H9 (cell line): ENCODE results near the gene ADH7. TPM values are rescaled to one million over a fixed set of nuclear protein-coding genes. Genes with fewer than 3 reads are reported as not detected.

Experiments used
- DNase-seq: peaks from one replicate; pipeline ENCODE4 v3.0.0-alpha.2; 2017
- H2AFZ ChIP-seq: one replicate; pipeline ENCODE4 v1.6.1; 2013; ENCODE audit warnings: mild to moderate bottlenecking, low read length, control low read depth, moderate library complexity
- H2AK5ac ChIP-seq: 2 replicates; pipeline ENCODE4 v1.6.1; 2013; ENCODE audit warnings: low read length, control low read depth, mixed read lengths; ENCODE audit not compliant: insufficient read length
- H2BK120ac ChIP-seq: one replicate; pipeline ENCODE4 v1.6.1; 2013; ENCODE audit warnings: low read depth, mild to moderate bottlenecking, low read length, control low read depth, inconsistent platforms; ENCODE audit not compliant: poor library complexity, severe bottlenecking
- H2BK12ac ChIP-seq: 2 replicates; pipeline ENCODE4 v1.6.1; 2013; ENCODE audit warnings: low read length, control low read depth, mixed read lengths, low read depth; ENCODE audit not compliant: insufficient read length
- H2BK15ac ChIP-seq: 2 replicates; pipeline ENCODE4 v1.6.1; 2013; ENCODE audit warnings: low read depth, low read length, control low read depth
- H2BK20ac ChIP-seq: one replicate; pipeline ENCODE4 v1.6.1; 2013; ENCODE audit warnings: low read depth, mild to moderate bottlenecking, low read length, control low read depth, inconsistent platforms; ENCODE audit not compliant: poor library complexity, severe bottlenecking
- H2BK5ac ChIP-seq: 2 replicates; pipeline ENCODE4 v1.6.1; 2013; ENCODE audit warnings: low read length, control low read depth, mixed read lengths; ENCODE audit not compliant: insufficient read length
- H3K14ac ChIP-seq: 2 replicates; pipeline ENCODE4 v1.6.1; 2013; ENCODE audit warnings: low read length, control low read depth; ENCODE audit not compliant: insufficient read depth
- H3K18ac ChIP-seq: 2 replicates; pipeline ENCODE4 v1.6.1; 2013; ENCODE audit warnings: low read depth, mild to moderate bottlenecking, mixed read lengths, low read length, control low read depth; ENCODE audit not compliant: insufficient read length
- H3K23ac ChIP-seq: 2 replicates; pipeline ENCODE4 v1.6.1; 2013; ENCODE audit warnings: low read length, control low read depth, mixed read lengths, low read depth; ENCODE audit not compliant: insufficient read length
- H3K23me2 ChIP-seq: 2 replicates; pipeline ENCODE4 v1.6.1; 2013; ENCODE audit warnings: low read depth, mild to moderate bottlenecking, mixed read lengths, low read length, control low read depth; ENCODE audit not compliant: insufficient read length, poor library complexity, severe bottlenecking
- H3K27ac ChIP-seq: 2 replicates; pipeline ENCODE4 v1.5.1; 2013; ENCODE audit warnings: low read length, control low read depth, mixed read lengths, low read depth; ENCODE audit not compliant: insufficient read length
- H3K27me3 ChIP-seq: 2 replicates; pipeline ENCODE4 v1.6.1; 2013; ENCODE audit warnings: low read length, control low read depth, inconsistent platforms; ENCODE audit not compliant: insufficient read depth
- H3K4ac ChIP-seq: 2 replicates; pipeline ENCODE4 v1.6.1; 2013; ENCODE audit warnings: low read depth, mild to moderate bottlenecking, control low read depth, inconsistent platforms, low read length, moderate library complexity
- H3K4me1 ChIP-seq: 2 replicates; pipeline ENCODE4 v1.6.1; 2013; ENCODE audit warnings: low read length, control low read depth, inconsistent platforms; ENCODE audit not compliant: insufficient read depth
- H3K4me2 ChIP-seq: 2 replicates; pipeline ENCODE4 v1.6.1; 2013; ENCODE audit warnings: low read length, control low read depth, mixed read lengths; ENCODE audit not compliant: insufficient read length, insufficient read depth
- H3K56ac ChIP-seq: 2 replicates; pipeline ENCODE4 v1.6.1; 2013; ENCODE audit warnings: low read depth, mild to moderate bottlenecking, mixed read lengths, low read length, control low read depth; ENCODE audit not compliant: insufficient read length
- H3K79me1 ChIP-seq: 2 replicates; pipeline ENCODE4 v1.6.1; 2013; ENCODE audit warnings: low read depth, mild to moderate bottlenecking, moderate library complexity, low read length, control low read depth, inconsistent platforms; ENCODE audit not compliant: insufficient read depth, poor library complexity, severe bottlenecking
- H3K79me2 ChIP-seq: 2 replicates; pipeline ENCODE4 v1.6.1; 2013; ENCODE audit warnings: low read length, control low read depth, inconsistent platforms; ENCODE audit not compliant: insufficient read depth
- H3K9ac ChIP-seq: 2 replicates; pipeline ENCODE4 v1.6.1; 2013; ENCODE audit warnings: low read length, control low read depth, mixed read lengths; ENCODE audit not compliant: insufficient read length; ENCODE audit errors: extremely low read depth
- H3K9me3 ChIP-seq: one replicate; pipeline ENCODE4 v1.6.1; 2013; ENCODE audit warnings: low read depth, low read length, inconsistent platforms; ENCODE audit not compliant: control insufficient read depth
- H3T11ph ChIP-seq: one replicate; pipeline ENCODE4 v1.6.1; 2013; ENCODE audit warnings: mild to moderate bottlenecking, low read length, control low read depth, inconsistent platforms
- H4K20me1 ChIP-seq: one replicate; pipeline ENCODE4 v1.6.1; 2013; ENCODE audit not compliant: control insufficient read depth, insufficient read length, insufficient read depth
- H4K5ac ChIP-seq: 2 replicates; pipeline ENCODE4 v1.6.1; 2013; ENCODE audit warnings: low read depth, mild to moderate bottlenecking, mixed read lengths, low read length, control low read depth; ENCODE audit not compliant: insufficient read length
- H4K8ac ChIP-seq: replicated peaks from 2 replicates; pipeline ENCODE4 v1.6.1; 2013; ENCODE audit warnings: low read length, control low read depth, mixed read lengths, low read depth; ENCODE audit not compliant: insufficient read length
- H4K91ac ChIP-seq: 2 replicates; pipeline ENCODE4 v1.6.1; 2013; ENCODE audit warnings: low read depth, mild to moderate bottlenecking, moderate library complexity, mixed read lengths, low read length, control low read depth; ENCODE audit not compliant: insufficient read length
- H3K27ac Mint-ChIP-seq, 3 experiments: 2 replicates in 2 of 3; 3 replicates in 1 of 3; pipeline ENCODE4 v1.8.0; 2020 to 2021; ENCODE audit warnings: mixed read lengths in 3 of 3, mild to moderate bottlenecking in 1 of 3, moderate library complexity in 1 of 3
- H3K27me3 Mint-ChIP-seq: 2 replicates; pipeline ENCODE4 v1.8.0; 2021; ENCODE audit warnings: low read depth, mild to moderate bottlenecking, moderate library complexity, mixed read lengths
- H3K36me3 Mint-ChIP-seq, 3 experiments: 2 replicates in 2 of 3; 3 replicates in 1 of 3; pipeline ENCODE4 v1.8.0; 2020 to 2021; ENCODE audit warnings: low read depth in 3 of 3, mixed read lengths in 3 of 3; ENCODE audit not compliant: insufficient read depth in 1 of 3
- H3K4me1 Mint-ChIP-seq, 2 experiments: 2 replicates each; pipeline ENCODE4 v1.8.0; 2020; ENCODE audit warnings: mixed read lengths in 2 of 2
- H3K4me3 Mint-ChIP-seq, 2 experiments: 2 replicates in 1 of 2; 3 replicates in 1 of 2; pipeline ENCODE4 v1.8.0; 2020 to 2021; ENCODE audit warnings: mild to moderate bottlenecking in 2 of 2, mixed read lengths in 2 of 2, moderate library complexity in 1 of 2
- H3K9me3 Mint-ChIP-seq, 2 experiments: 2 replicates in 1 of 2; 3 replicates in 1 of 2; pipeline ENCODE4 v1.8.0; 2020; ENCODE audit warnings: mild to moderate bottlenecking in 2 of 2, mixed read lengths in 2 of 2, moderate library complexity in 1 of 2
- total RNA-seq: library from RNA; stranded (reverse); gene quantifications from 2 replicates; pipeline ENCODE4 v1.2.1, GENCODE V29; 2021
- TF ChIP-seq, protein P1 (sequence below): fragments of 200-600 bp; sonication (generic); conservative IDR thresholded peaks from 3 replicates; pipeline ENCODE4 v1.8.0; 2021; ENCODE audit warnings: antibody characterized with exemption, mild to moderate bottlenecking

The ADH7 gene
- total RNA-seq, 1 experiment from 2014 or later: not detected

DNA sequence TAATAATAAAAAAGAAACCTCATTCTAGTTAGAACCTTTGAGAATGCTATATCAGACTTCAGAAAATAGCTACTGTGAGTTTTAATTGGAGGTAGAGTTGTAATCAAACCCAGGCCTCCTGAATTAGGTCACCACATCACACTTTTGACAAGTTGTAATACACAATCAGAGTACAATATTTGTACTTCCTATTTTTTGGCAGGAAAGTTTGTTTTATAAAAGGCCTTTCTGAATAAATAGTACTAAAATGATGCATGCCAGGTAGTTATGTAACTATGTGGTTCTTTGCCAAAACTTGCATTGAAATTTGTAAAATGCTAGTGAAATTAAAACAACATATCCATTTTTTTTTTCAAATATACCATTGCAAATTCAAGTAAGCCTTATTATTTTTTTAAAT, 26.8 kb downstream of the ADH7 start:
- Histone ChIP-seq H3K4me2 (no peak overlapping the region), H3K79me2 (no peaks in the 10 kb centered on the region), H2BK20ac (no peak overlapping the region), H3K9ac (no peak overlapping the region), H2AK5ac (no peak overlapping the region), H3K9me3 (no peaks in the 10 kb centered on the region), H3K14ac (no peak overlapping the region), H2BK12ac (no peak overlapping the region), H2AFZ (no peak overlapping the region), H4K8ac (no peak overlapping the region), H3K23ac (no peak overlapping the region), H4K91ac (no peak overlapping the region), H3K79me1 (no peaks in the 10 kb centered on the region), H3K4ac (no peak overlapping the region), H4K5ac (no peak overlapping the region), H3K27me3 (no peaks in the 10 kb centered on the region), H3K56ac (no peak overlapping the region), H4K20me1 (no peaks in the 10 kb centered on the region), H3K4me1 (no peaks in the 10 kb centered on the region; the same call in 1 of the 2 replicates), H2BK120ac (no peak overlapping the region), H3K23me2 (no peaks in the 10 kb centered on the region), H2BK15ac (no peak overlapping the region), H3T11ph (no peak overlapping the region), H3K18ac (no peak overlapping the region), H2BK5ac (no peak overlapping the region), H3K27ac (no peak overlapping the region)
- Mint-ChIP-seq H3K27ac (no peak overlapping the region), H3K4me1 (peaks cover 17 to 18% of the 10 kb centered on the region in 2 experiments), H3K9me3 (no peaks in the 10 kb centered on the region), H3K36me3 (no peaks in the 10 kb centered on the region), H3K27me3 (no peaks in the 10 kb centered on the region), H3K4me3 (no peak overlapping the region)
- TF ChIP-seq, protein P1, sequence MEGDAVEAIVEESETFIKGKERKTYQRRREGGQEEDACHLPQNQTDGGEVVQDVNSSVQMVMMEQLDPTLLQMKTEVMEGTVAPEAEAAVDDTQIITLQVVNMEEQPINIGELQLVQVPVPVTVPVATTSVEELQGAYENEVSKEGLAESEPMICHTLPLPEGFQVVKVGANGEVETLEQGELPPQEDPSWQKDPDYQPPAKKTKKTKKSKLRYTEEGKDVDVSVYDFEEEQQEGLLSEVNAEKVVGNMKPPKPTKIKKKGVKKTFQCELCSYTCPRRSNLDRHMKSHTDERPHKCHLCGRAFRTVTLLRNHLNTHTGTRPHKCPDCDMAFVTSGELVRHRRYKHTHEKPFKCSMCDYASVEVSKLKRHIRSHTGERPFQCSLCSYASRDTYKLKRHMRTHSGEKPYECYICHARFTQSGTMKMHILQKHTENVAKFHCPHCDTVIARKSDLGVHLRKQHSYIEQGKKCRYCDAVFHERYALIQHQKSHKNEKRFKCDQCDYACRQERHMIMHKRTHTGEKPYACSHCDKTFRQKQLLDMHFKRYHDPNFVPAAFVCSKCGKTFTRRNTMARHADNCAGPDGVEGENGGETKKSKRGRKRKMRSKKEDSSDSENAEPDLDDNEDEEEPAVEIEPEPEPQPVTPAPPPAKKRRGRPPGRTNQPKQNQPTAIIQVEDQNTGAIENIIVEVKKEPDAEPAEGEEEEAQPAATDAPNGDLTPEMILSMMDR: no peak
- no peak for DNase-seq
